Astrocyte (in vitro differentiated cells and primary cell): ENCODE results near the gene TMEM151A. TPM values are rescaled to one million over a fixed set of nuclear protein-coding genes. Genes with fewer than 3 reads are reported as not detected.

Source experiments
- DNase-seq: peaks from one replicate; pipeline ENCODE4 v3.0.0-alpha.2; 2010; ENCODE audit warnings: low read depth
- FAIRE-seq: peaks from 2 replicates; lab custom pipeline; 2011; peaks lifted over from hg19 to GRCh38; lab: Jason Lieb, UNC
- H2AFZ ChIP-seq: 2 replicates; pipeline ENCODE4 v1.6.0; 2012; ENCODE audit warnings: low read depth, low read length, inconsistent platforms
- H3K27ac ChIP-seq: 2 replicates; pipeline ENCODE4 v1.5.1; 2011; ENCODE audit warnings: low read depth, low read length, inconsistent platforms
- H3K27me3 ChIP-seq: 2 replicates; pipeline ENCODE4 v1.6.0; 2011; ENCODE audit warnings: low read length, inconsistent platforms; ENCODE audit not compliant: insufficient read depth
- H3K36me3 ChIP-seq: 2 replicates; pipeline ENCODE4 v1.5.1; 2011; ENCODE audit warnings: low read length, inconsistent platforms; ENCODE audit not compliant: insufficient read depth
- H3K4me1 ChIP-seq: 2 replicates; pipeline ENCODE4 v1.5.1; 2011; ENCODE audit warnings: low read length, inconsistent platforms; ENCODE audit not compliant: insufficient read depth
- H3K4me2 ChIP-seq: 2 replicates; pipeline ENCODE4 v1.6.0; 2012; ENCODE audit warnings: low read length, inconsistent platforms
- H3K4me3 ChIP-seq: 2 replicates; pipeline ENCODE4 v1.5.1; 2011; ENCODE audit warnings: low read depth, mild to moderate bottlenecking, low read length, inconsistent platforms; ENCODE audit not compliant: insufficient read depth
- H3K79me2 ChIP-seq: 2 replicates; pipeline ENCODE4 v1.6.0; 2012; ENCODE audit warnings: mild to moderate bottlenecking, low read length, inconsistent platforms; ENCODE audit not compliant: insufficient read depth
- H3K9ac ChIP-seq: 2 replicates; pipeline ENCODE4 v1.6.0; 2012; ENCODE audit warnings: mild to moderate bottlenecking, low read length, inconsistent platforms
- H3K9me3 ChIP-seq: 2 replicates; pipeline ENCODE4 v1.5.1; 2012; ENCODE audit warnings: low read depth, mild to moderate bottlenecking, low read length, inconsistent platforms; ENCODE audit not compliant: insufficient read depth
- H4K20me1 ChIP-seq: 2 replicates; pipeline ENCODE4 v1.6.0; 2012; ENCODE audit warnings: low read length, inconsistent platforms; ENCODE audit not compliant: insufficient read depth
- H3K27ac Mint-ChIP-seq: one replicate; pipeline ENCODE4 v1.8.0; 2021; ENCODE audit warnings: mild to moderate bottlenecking, mixed read lengths; ENCODE audit not compliant: unreplicated experiment
- H3K27me3 Mint-ChIP-seq: one replicate; pipeline ENCODE4 v1.8.0; 2021; ENCODE audit warnings: low read depth, mixed read lengths; ENCODE audit not compliant: unreplicated experiment
- H3K36me3 Mint-ChIP-seq: one replicate; pipeline ENCODE4 v1.8.0; 2021; ENCODE audit warnings: low read depth, mixed read lengths; ENCODE audit not compliant: unreplicated experiment
- H3K4me1 Mint-ChIP-seq: one replicate; pipeline ENCODE4 v1.8.0; 2021; ENCODE audit warnings: low read depth, mixed read lengths; ENCODE audit not compliant: unreplicated experiment
- H3K4me3 Mint-ChIP-seq: one replicate; pipeline ENCODE4 v1.8.0; 2021; ENCODE audit warnings: mild to moderate bottlenecking, moderate library complexity, mixed read lengths; ENCODE audit not compliant: unreplicated experiment
- H3K9me3 Mint-ChIP-seq: one replicate; pipeline ENCODE4 v1.8.0; 2021; ENCODE audit warnings: mild to moderate bottlenecking, mixed read lengths; ENCODE audit not compliant: unreplicated experiment
- CTCF ChIP-seq: IDR thresholded peaks from 2 replicates; pipeline ENCODE4 v1.5.1; 2011; ENCODE audit warnings: low read depth, mild to moderate bottlenecking, inconsistent platforms, low read length, moderate library complexity; ENCODE audit not compliant: insufficient read depth
- EZH2 ChIP-seq: IDR thresholded peaks from 2 replicates; pipeline ENCODE4 v1.6.1; 2012; ENCODE audit warnings: mild to moderate bottlenecking, low read length, inconsistent platforms; ENCODE audit not compliant: insufficient read depth
- total RNA-seq: library from RNA; stranded (reverse); gene quantifications from 2 replicates; pipeline ENCODE4 v1.2.1, GENCODE V29; 2021

Gene TMEM151A
- total RNA-seq, 1 donor from 2014 or later, result 2.0 TPM

DNA sequence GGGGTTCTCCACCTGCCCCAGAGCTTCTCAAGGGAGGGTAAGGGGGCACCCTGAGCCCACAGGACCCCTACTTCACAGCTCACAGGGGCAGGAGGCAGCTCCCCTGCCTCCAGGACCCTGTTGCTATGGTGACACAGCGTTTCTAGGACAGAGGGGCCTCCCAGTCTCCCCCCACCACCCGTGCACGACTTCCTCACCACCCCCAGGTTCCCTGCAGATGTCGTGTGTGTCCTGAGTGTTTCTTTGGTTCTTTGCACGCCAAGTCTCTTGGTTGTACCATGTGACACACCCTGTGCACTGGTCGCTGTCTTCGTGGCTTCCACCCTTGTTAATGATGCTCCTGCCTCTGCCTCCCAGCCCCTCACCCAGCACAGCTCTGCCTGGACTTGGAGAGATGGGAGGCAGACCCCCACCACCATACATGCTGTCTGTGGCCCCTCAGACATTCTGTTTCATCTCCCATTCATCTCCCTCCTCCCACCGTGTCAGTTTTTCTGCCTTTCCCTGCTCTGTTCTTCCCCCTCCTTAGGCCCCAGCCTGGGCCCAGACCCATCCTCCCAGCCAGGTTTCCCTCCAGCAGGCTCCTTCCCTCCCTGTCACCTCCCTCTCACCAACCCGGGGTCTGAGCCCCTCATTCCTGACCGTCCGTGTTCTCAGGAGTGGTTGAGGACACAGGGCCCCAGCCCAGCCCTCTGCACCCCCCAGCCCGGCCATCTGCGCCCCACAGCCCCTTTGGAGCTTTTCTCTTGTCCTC, 47.7 kb upstream of the TMEM151A start:
- Mint-ChIP-seq H3K4me1 (no peaks in the 10 kb centered on the region), H3K36me3 (peaks cover 32% of the 10 kb centered on the region), H3K27ac (no peak overlapping the region), H3K9me3 (no peaks in the 10 kb centered on the region), H3K4me3 (no peak overlapping the region), H3K27me3 (no peaks in the 10 kb centered on the region)
- no peak for DNase-seq
- Histone ChIP-seq H3K36me3 (peaks cover 11% of the 10 kb centered on the region), H3K4me2 (no peak overlapping the region), H4K20me1 (peaks cover 4% of the 10 kb centered on the region), H3K9me3 (no peaks in the 10 kb centered on the region), H3K27me3 (no peaks in the 10 kb centered on the region), H3K9ac (no peak overlapping the region), H3K79me2 (no peaks in the 10 kb centered on the region), H3K4me3 (no peak overlapping the region), H2AFZ (no peak overlapping the region), H3K4me1 (no peaks in the 10 kb centered on the region), H3K27ac (no peak overlapping the region)
- FAIRE-seq, result no peak
- TF ChIP-seq EZH2, result no peak
- TF ChIP-seq CTCF, result no peak

DNA sequence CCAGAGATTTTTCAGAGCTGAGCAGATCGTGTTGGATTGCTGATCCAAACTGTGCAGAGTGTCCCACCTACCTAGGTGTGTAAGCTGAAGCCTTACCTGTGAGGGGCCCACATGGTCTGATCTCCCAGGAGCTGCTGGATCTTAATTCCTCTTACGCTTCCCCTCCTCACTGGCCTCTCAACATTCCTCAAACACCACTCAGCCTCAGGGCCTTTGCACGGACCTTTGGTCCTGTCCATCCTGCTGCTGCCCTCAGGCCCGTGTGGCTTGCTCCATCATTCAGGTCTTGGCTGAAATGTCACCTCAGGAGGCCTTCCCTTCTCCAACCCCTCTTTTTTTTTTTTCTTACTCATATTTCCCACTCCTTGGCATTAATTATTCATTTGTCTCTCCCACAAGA, 44.4 kb upstream of the TMEM151A start:
- no peak overlapping the region for H3K4me2 ChIP-seq
- H3K4me1 ChIP-seq, result no peaks in the 10 kb centered on the region
- no peak for TF ChIP-seq EZH2
- no peak for TF ChIP-seq CTCF
- no peak overlapping the region for H3K4me3 Mint-ChIP-seq
- no peak for FAIRE-seq
- H3K36me3 Mint-ChIP-seq, result peaks cover 40% of the 10 kb centered on the region
- H3K27me3 ChIP-seq, result no peaks in the 10 kb centered on the region
- H3K36me3 ChIP-seq, result peaks cover 8% of the 10 kb centered on the region
- H3K9me3 Mint-ChIP-seq, result no peaks in the 10 kb centered on the region
- no peak overlapping the region for H3K4me3 ChIP-seq
- H3K27ac Mint-ChIP-seq, result no peak overlapping the region
- H3K27me3 Mint-ChIP-seq, result no peaks in the 10 kb centered on the region
- no peak for DNase-seq
- H3K9me3 ChIP-seq, result no peaks in the 10 kb centered on the region
- H4K20me1 ChIP-seq, result peaks cover 3% of the 10 kb centered on the region
- H3K4me1 Mint-ChIP-seq, result no peaks in the 10 kb centered on the region
- no peak overlapping the region for H3K9ac ChIP-seq
- no peak overlapping the region for H2AFZ ChIP-seq
- no peaks in the 10 kb centered on the region for H3K79me2 ChIP-seq
- H3K27ac ChIP-seq, result no peak overlapping the region

DNA sequence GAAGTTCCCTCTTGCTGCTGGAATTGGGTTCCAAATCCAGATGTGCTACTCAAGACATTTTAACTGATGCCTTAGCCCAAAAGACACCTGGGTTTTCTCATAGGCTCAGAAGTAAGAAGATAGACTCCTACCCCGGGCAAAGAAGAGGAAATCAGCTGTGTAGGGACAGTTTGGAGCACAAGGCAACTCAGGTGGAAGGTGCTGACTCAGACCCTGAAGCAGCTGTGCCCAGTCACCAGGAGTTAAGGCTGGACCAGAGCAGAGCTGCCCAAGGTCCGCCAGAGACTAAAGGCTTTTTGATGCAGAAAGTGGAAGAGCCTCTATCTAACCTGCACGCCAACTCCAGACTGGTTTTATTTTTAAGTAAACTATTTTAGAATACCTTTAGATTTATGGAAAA, 43.9 kb upstream of the TMEM151A start:
- no peak overlapping the region for H2AFZ ChIP-seq
- H3K27me3 Mint-ChIP-seq, result no peaks in the 10 kb centered on the region
- DNase-seq (no peak), FAIRE-seq (no peak)
- no peaks in the 10 kb centered on the region for H3K4me1 ChIP-seq
- H3K27ac Mint-ChIP-seq, result no peak overlapping the region
- H3K4me3 ChIP-seq, result no peak overlapping the region
- no peak overlapping the region for H3K4me2 ChIP-seq
- no peaks in the 10 kb centered on the region for H3K79me2 ChIP-seq
- H3K36me3 Mint-ChIP-seq, result peaks cover 40% of the 10 kb centered on the region
- H4K20me1 ChIP-seq, result no peaks in the 10 kb centered on the region
- no peak overlapping the region for H3K9ac ChIP-seq
- H3K9me3 ChIP-seq, result no peaks in the 10 kb centered on the region
- TF ChIP-seq EZH2 (no peak), CTCF (no peak)
- H3K4me1 Mint-ChIP-seq, result no peaks in the 10 kb centered on the region
- no peaks in the 10 kb centered on the region for H3K9me3 Mint-ChIP-seq
- H3K27ac ChIP-seq, result no peak overlapping the region
- H3K36me3 ChIP-seq, result peaks cover 3% of the 10 kb centered on the region
- no peak overlapping the region for H3K4me3 Mint-ChIP-seq
- H3K27me3 ChIP-seq, result no peaks in the 10 kb centered on the region
